GM12891 (cell line): Measurements from ENCODE around the gene GJA5.

Experiments
- PAX5 ChIP-seq: IDR thresholded peaks from 2 replicates; pipeline ENCODE4 v1.6.1; 2011; ENCODE audit warnings: low read length, moderate library complexity, mild to moderate bottlenecking; ENCODE audit not compliant: insufficient read depth, severe bottlenecking
- POLR2A ChIP-seq: IDR thresholded peaks from 2 replicates; pipeline ENCODE4 v1.6.1; 2011; ENCODE audit warnings: low read depth, low read length, control low read depth
- POLR2AphosphoS5 ChIP-seq: IDR thresholded peaks from 2 replicates; pipeline ENCODE4 v1.6.1; 2011; ENCODE audit warnings: low read depth, low read length, control low read depth
- SPI1 ChIP-seq: IDR thresholded peaks from 2 replicates; pipeline ENCODE4 v1.6.1; 2011; ENCODE audit warnings: low read depth, low read length, control low read depth
- TAF1 ChIP-seq: IDR thresholded peaks from 2 replicates; pipeline ENCODE4 v1.6.1; 2011; ENCODE audit warnings: low read depth, low read length, control low read depth

- TF ChIP-seq POLR2A (no peak), POLR2AphosphoS5 (no peak), PAX5 (no peak), SPI1 (no peak), TAF1 (no peak)
Observed at GRCh38 chr1:147791876-147792275, 31.5 kb upstream of the GJA5 start.
